ENCODE results near the gene PLD6.

DNA sequence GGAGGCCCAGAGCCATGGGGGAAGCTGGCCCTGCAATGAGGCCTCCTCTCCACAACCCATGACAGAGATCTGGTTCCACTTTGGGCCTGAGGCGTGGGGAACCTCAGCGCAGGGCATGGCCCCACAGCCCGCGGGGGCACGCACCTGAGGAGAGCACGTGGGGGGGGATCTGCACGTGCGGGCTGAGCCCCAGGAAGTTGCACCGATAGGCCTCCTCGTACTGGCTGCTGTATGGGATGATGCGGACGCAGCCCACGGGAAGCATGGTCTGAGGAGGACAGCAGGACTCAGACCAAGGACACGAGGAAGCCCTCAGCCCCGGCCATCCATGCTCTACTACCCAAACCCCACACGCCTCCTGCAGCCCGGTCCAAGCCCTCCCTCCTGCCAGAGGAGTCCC is 10.1 kb upstream of the PLD6 start:
- TF ChIP-seq, protein P1, sequence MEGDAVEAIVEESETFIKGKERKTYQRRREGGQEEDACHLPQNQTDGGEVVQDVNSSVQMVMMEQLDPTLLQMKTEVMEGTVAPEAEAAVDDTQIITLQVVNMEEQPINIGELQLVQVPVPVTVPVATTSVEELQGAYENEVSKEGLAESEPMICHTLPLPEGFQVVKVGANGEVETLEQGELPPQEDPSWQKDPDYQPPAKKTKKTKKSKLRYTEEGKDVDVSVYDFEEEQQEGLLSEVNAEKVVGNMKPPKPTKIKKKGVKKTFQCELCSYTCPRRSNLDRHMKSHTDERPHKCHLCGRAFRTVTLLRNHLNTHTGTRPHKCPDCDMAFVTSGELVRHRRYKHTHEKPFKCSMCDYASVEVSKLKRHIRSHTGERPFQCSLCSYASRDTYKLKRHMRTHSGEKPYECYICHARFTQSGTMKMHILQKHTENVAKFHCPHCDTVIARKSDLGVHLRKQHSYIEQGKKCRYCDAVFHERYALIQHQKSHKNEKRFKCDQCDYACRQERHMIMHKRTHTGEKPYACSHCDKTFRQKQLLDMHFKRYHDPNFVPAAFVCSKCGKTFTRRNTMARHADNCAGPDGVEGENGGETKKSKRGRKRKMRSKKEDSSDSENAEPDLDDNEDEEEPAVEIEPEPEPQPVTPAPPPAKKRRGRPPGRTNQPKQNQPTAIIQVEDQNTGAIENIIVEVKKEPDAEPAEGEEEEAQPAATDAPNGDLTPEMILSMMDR (conservative IDR thresholded peaks at IDR 0.05 in 1 of 2, IDR thresholded peaks at IDR 0.05 in 1 of 2; ENCODE audit: low read depth in 1 of 2, low read length in 2 of 2): no peak
- no peak for TF ChIP-seq EZH2 (IDR thresholded peaks at IDR 0.05; ENCODE audit: low read length, missing control alignments)

Data from fibroblast of lung (primary cell).